GM18519 (cell line): Measurements from ENCODE around the gene SPATA6L.

ENCODE experiments used
- ATAC-seq: cut with Tn5 transposase; IDR thresholded peaks from one replicate; pipeline ENCODE4 v1.9.1; 2021; ENCODE audit warnings: mild to moderate bottlenecking, moderate library complexity; ENCODE audit not compliant: unreplicated experiment, low FRiP score

The SPATA6L gene

GRCh38 chr9:4591123-4591500 is 75.2 kb downstream of the SPATA6L start:
- ATAC-seq, result no peak

DNA sequence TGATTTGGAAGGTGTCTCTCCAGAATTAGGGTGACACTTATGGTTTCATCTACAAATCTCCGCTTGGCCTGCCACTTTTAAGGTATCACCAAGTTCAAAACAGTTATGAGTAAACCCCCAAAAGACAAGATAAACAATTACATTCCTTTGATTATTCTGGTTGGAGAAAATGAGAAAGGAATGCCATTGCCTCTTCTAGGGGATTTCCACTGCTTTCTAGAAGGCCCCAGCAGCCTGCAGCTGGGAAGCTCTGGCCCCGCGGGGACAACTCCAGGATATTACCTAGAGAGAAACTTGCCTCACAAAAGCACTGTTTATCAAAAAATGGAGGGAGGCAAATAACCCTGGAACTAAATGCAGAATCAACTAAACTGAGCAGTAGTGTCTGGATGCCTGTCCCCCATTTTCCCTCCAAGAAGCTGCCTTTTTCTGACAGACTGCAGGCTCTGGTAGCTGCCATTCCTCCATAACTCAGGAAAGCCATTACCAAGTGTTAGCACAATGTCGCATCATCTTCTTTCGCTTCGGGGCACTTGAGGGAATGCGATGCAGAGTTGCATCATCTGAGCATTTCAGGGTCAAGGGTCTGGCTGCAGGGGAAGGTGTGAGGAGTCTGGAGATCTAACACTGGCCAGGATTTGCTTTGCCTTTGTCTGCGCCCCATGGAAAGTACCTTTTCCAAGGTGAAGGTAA is 75.7 kb downstream of the SPATA6L start:
- no peak for ATAC-seq

GRCh38 chr9:4588721-4589120 is 77.6 kb downstream of the SPATA6L start:
- no peak for ATAC-seq

- ATAC-seq, result no peak
These were observed 81.1 kb downstream of the SPATA6L start for GRCh38 chr9:4585135-4585534.

DNA sequence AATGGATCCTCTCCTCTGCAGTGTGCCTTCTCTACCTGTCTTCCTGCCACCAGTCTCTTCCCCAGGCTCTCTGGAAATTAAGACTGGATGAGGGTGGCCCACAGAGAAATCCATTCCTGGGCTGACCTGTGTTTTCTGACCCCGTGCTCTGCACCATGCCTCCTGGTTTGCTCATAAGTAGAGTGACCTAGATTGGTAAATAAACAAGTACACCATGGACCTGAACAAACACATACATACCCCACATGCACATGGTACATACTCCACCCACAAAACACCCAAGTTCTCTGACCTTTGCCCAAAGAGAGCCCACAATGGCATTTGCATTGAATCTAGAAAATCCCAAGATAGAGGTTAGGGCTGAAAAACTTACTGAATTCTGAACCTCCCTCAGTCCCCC is 81.6 kb downstream of the SPATA6L start:
- no peak for ATAC-seq

GRCh38 chr9:4583001-4583400 is 83.3 kb downstream of the SPATA6L start:
- ATAC-seq, result no peak

DNA sequence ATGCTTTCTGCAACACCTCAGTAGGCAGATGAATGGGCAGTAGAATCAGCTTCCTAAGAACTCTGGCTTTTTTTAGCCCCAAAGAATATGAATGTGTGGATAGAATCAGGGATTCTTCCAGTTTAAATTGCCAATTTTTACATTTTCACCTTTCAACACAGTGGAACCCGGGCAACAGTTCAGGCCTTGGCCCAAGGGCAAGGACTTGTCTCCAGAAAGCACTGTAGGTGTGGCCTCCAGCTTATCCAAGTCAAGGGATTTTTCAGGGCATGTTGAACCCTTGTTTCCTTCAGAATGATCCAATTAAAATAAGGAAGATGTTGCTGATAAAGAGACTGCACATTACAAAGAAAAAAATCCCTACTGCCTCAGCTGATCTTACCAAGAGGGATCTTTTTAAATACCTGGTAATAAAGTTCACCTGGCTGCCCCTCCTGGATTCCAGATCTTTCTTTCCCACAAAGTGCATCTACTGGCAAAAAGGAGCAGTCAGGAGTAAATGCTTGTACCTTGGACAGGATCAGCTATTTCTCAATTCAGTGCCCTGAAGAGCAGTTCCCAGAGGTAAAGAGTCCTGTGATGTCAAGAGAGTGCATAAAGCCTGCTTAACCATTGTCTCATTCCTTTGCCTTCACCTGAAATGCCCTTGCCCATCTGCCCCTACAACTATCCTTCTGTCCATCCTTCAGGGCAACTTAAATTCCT is 84.3 kb downstream of the SPATA6L start:
- no peak for ATAC-seq

- ATAC-seq, result no peak
These were observed 85.1 kb downstream of the SPATA6L start for GRCh38 chr9:4581035-4581760.

DNA sequence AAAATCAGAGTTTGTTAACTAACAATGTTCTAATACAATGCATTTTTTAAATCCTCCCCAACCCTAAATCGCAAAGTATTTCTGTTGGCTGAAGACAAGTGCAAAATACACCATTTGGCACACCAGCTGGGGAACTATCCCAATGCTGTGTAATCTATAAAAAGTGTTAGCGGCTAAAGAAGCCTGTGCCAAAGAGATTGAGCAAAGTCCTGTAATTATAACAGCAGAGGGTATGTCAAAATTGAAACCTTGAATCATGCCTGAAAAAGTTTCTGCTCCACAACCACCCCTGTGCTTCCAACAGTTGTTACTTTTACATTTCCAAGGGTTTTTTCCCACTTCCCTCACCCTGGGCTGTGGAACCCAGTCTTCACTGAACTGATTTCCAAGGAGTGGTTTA is 87.3 kb downstream of the SPATA6L start:
- no peak for ATAC-seq

- no peak for ATAC-seq
These were observed 89.8 kb downstream of the SPATA6L start for GRCh38 chr9:4576448-4576847.

GRCh38 chr9:4575997-4576396 is 90.3 kb downstream of the SPATA6L start:
- ATAC-seq, result no peak

- no peak for ATAC-seq
These were observed 91.5 kb downstream of the SPATA6L start for GRCh38 chr9:4574657-4575243.

DNA sequence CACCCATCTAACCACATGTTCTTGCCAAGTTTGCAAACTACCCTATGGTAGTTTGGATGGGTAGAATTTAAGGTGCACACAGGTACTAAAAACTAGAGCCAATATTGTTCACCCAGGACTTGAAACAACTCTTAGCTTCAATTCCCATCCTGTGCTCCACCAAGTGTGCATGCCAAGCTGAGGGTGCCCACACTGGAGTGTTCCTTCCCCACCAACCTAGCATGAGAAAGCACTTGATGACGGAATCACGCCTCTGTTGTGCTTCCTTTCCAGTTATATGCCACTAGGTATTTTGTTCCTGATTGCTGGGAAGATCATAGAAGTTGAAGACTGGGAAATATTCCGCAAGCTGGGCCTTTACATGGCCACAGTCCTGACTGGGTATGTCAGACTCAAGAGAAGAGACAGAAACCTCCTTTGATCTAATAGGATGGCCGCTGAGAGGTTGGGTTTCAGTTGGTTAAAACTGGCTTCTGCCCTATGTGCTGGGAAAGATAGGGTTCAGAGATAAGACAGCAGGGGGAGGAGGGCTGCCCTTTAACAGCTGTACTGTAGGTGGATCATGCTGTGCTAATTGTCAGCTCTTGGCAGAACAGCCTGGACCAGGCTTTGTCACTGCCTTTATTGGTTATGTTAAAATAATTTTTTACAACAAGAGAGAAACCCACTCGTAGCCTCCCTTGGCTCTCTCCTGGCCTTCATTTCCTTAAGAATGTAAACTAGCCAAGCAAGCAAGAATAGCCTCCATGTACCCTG is 92.5 kb downstream of the SPATA6L start:
- ATAC-seq, result no peak

DNA sequence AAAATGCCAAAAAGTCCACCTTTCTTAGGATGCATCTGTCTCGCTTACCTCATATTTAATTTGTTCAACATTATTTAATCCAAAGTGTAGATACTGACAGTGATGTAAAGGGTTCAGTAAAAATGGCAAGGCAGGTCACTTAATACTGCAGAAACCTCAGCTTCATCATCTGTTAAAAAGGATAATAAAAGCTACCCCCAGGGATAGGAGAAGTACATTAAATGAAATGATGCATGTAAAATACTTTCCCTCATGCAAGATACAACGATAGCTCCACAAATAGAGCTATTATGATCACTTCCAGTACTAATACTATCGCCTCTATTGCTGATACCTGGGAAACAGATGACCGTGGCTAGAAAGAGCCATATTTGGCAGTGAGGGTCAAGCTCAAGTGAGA is 93.1 kb downstream of the SPATA6L start:
- no peak for ATAC-seq

GRCh38 chr9:4572184-4572826 is 94.0 kb downstream of the SPATA6L start:
- ATAC-seq, result no peak

DNA sequence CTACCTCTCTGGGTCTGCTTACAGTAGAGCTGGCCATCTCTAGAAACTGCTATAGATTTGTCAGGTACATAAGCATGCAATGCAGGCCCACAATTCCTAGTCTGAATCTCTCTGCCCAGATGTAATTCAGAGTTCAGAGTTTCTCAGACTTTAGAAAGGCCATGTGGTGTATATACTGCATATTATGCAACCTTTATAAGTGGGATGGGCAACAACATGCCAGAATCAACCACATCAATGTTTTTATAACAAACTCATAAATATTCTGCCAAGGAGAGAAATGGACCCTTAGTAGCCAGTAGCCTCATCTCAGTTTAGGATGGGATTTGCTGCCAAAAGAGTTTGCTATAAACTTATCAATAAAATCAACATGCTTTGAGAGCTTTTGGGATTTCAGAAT is 97.2 kb downstream of the SPATA6L start:
- no peak for ATAC-seq

GRCh38 chr9:4567601-4568000 is 98.7 kb downstream of the SPATA6L start:
- ATAC-seq, result no peak

DNA sequence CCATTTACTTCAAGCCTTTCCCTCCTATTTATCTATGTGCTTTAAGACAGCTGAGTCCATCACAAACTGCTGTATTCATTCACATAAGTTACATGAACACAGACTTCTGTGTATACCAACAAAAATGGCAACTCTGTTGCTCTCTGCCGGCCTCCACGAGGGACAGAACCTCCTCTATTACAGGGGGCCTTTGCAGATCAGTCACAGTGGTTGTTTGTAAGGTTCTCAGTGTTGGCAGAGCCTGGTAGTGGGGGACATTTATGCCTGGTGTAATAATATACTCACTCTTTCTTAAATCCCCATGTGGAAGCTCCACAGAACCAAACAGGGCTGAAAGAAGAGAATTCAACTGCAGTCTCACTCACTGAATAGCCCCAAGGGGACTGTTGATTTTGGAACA is 99.5 kb downstream of the SPATA6L start:
- ATAC-seq, result no peak

GRCh38 chr9:4563105-4563504 is 103.2 kb downstream of the SPATA6L start:
- no peak for ATAC-seq
